Inflammatory macrophage treated with lipopolysaccharide for 1 hour (primary cell): ENCODE results near the gene WNT11.
A peak's percentile ranks its signal among the peaks of the same experiment; 100 is the strongest.

Experiments
- DNase-seq, 2 donors: peaks; one replicate each; pipeline ENCODE4 v3.0.0-alpha.2; 2020 to 2022

WNT11 gene

GRCh38 chr11:76206327-76207081, at the start of gene WNT11:
Gene WNT11 (minus strand): TSS chr11:76206502. CDS start chr11:76206407, 95 bp downstream.
- DNase-seq, result peak in 1 of 2 donors; percentile 18

- no peak for DNase-seq
Observed at GRCh38 chr11:76253416-76253815, 47.1 kb upstream of the WNT11 start.

GRCh38 chr11:76252631-76253070, 46.3 kb upstream of the WNT11 start:
- DNase-seq, result no peak

GRCh38 chr11:76251576-76251975, 45.3 kb upstream of the WNT11 start:
- peak; percentile 72 to 77 for DNase-seq

GRCh38 chr11:76251226-76251575, 44.9 kb upstream of the WNT11 start:
- peak; percentile 21 to 31 for DNase-seq

GRCh38 chr11:76250520-76251225, 44.4 kb upstream of the WNT11 start:
- DNase-seq, result peak in 1 of 2 donors; percentile 7

- DNase-seq, result no peak
Observed at GRCh38 chr11:76249195-76249741, 43.0 kb upstream of the WNT11 start.

- DNase-seq, result no peak
Observed at GRCh38 chr11:76248210-76248609, 41.9 kb upstream of the WNT11 start.

GRCh38 chr11:76247091-76247490, 40.8 kb upstream of the WNT11 start:
- DNase-seq, result no peak

GRCh38 chr11:76246271-76246933, 40.1 kb upstream of the WNT11 start:
- no peak for DNase-seq

GRCh38 chr11:76245720-76246119, 39.4 kb upstream of the WNT11 start:
- no peak for DNase-seq

GRCh38 chr11:76244316-76244851, 38.1 kb upstream of the WNT11 start:
- no peak for DNase-seq

GRCh38 chr11:76243957-76244285, 37.6 kb upstream of the WNT11 start:
- no peak for DNase-seq

GRCh38 chr11:76243193-76243956, 37.1 kb upstream of the WNT11 start:
- no peak for DNase-seq

- DNase-seq, result no peak
Observed at GRCh38 chr11:76242004-76242779, 35.9 kb upstream of the WNT11 start.

GRCh38 chr11:76241243-76242000, 35.1 kb upstream of the WNT11 start:
- DNase-seq, result no peak

GRCh38 chr11:76240666-76241065, 34.4 kb upstream of the WNT11 start:
- no peak for DNase-seq

- DNase-seq, result no peak
Observed at GRCh38 chr11:76240161-76240540, 33.8 kb upstream of the WNT11 start.

GRCh38 chr11:76239483-76240160, 33.3 kb upstream of the WNT11 start:
- no peak for DNase-seq

GRCh38 chr11:76238551-76238950, 32.2 kb upstream of the WNT11 start:
- no peak for DNase-seq
